HG02885 (cell line): ENCODE data around the gene SCFD2.

Experiments used
- ATAC-seq: cut with Tn5 transposase; IDR thresholded peaks from one replicate; pipeline ENCODE4 v1.9.1; 2021; ENCODE audit warnings: mild to moderate bottlenecking; ENCODE audit not compliant: unreplicated experiment, poor library complexity

SCFD2 gene

GRCh38 chr4:52945326-52945898 lies 420.4 kb downstream of the SCFD2 start:
- ATAC-seq: no peak

GRCh38 chr4:52943677-52944076 lies 422.2 kb downstream of the SCFD2 start:
- no peak for ATAC-seq

GRCh38 chr4:52942936-52943335 lies 422.9 kb downstream of the SCFD2 start:
- ATAC-seq: no peak

GRCh38 chr4:52941450-52941849 lies 424.4 kb downstream of the SCFD2 start:
- no peak for ATAC-seq

GRCh38 chr4:52939739-52940138 lies 426.1 kb downstream of the SCFD2 start:
- ATAC-seq: no peak

- ATAC-seq: no peak
Measured at GRCh38 chr4:52939325-52939724, 426.5 kb downstream of the SCFD2 start.

GRCh38 chr4:52937829-52938228 lies 428.0 kb downstream of the SCFD2 start:
- no peak for ATAC-seq

- no peak for ATAC-seq
Measured at GRCh38 chr4:52936729-52937128, 429.1 kb downstream of the SCFD2 start.

- no peak for ATAC-seq
Measured at GRCh38 chr4:52935317-52935716, 430.5 kb downstream of the SCFD2 start.

GRCh38 chr4:52933738-52934137 lies 432.1 kb downstream of the SCFD2 start:
- ATAC-seq: no peak

GRCh38 chr4:52932591-52933470 lies 433.0 kb downstream of the SCFD2 start:
- no peak for ATAC-seq

- ATAC-seq: no peak
Measured at GRCh38 chr4:52931243-52931642, 434.6 kb downstream of the SCFD2 start.

- ATAC-seq: no peak
Measured at GRCh38 chr4:52926196-52926974, 439.5 kb downstream of the SCFD2 start.

GRCh38 chr4:52925531-52925968 lies 440.3 kb downstream of the SCFD2 start:
- ATAC-seq: no peak

GRCh38 chr4:52919461-52919860 lies 446.4 kb downstream of the SCFD2 start:
- no peak for ATAC-seq

GRCh38 chr4:52917817-52918216 lies 448.0 kb downstream of the SCFD2 start:
- ATAC-seq: no peak

GRCh38 chr4:52915730-52916300 lies 450.0 kb downstream of the SCFD2 start:
- no peak for ATAC-seq

- ATAC-seq: no peak
Measured at GRCh38 chr4:52915191-52915590, 450.7 kb downstream of the SCFD2 start.

- ATAC-seq: no peak
Measured at GRCh38 chr4:52914051-52914605, 451.7 kb downstream of the SCFD2 start.

GRCh38 chr4:52912608-52913007 lies 453.3 kb downstream of the SCFD2 start:
- no peak for ATAC-seq
